Mesendoderm (in vitro differentiated cells): Measurements from ENCODE around the gene HAGHL.

ENCODE experiments used
- DNase-seq: peaks from one replicate; pipeline ENCODE4 v3.0.0; 2013
- H2AK5ac ChIP-seq: 2 replicates; pipeline ENCODE4 v1.6.1; 2013; ENCODE audit warnings: low read length, inconsistent platforms
- H2BK120ac ChIP-seq: 2 replicates; pipeline ENCODE4 v1.6.1; 2013; ENCODE audit warnings: low read depth, mild to moderate bottlenecking, low read length, moderate library complexity, mixed read lengths
- H2BK15ac ChIP-seq: replicated peaks from 2 replicates; pipeline ENCODE4 v1.6.1; 2013; ENCODE audit warnings: low read depth, mild to moderate bottlenecking, moderate library complexity
- H2BK5ac ChIP-seq: 2 replicates; pipeline ENCODE4 v1.6.1; 2013; ENCODE audit warnings: low read length, inconsistent platforms
- H3K18ac ChIP-seq: 2 replicates; pipeline ENCODE4 v1.6.1; 2013; ENCODE audit warnings: mild to moderate bottlenecking, low read length, mixed read lengths
- H3K23ac ChIP-seq: one replicate; pipeline ENCODE4 v1.6.1; 2013; ENCODE audit warnings: low read length
- H3K27ac ChIP-seq: 2 replicates; pipeline ENCODE4 v1.5.1; 2013; ENCODE audit warnings: low read depth, mild to moderate bottlenecking, inconsistent platforms, low read length, moderate library complexity
- H3K27me3 ChIP-seq: 2 replicates; pipeline ENCODE4 v1.6.1; 2013; ENCODE audit warnings: low read length, control low read depth, mild to moderate bottlenecking, inconsistent platforms; ENCODE audit not compliant: insufficient read depth, poor library complexity
- H3K36me3 ChIP-seq: 2 replicates; pipeline ENCODE4 v1.6.1; 2013; ENCODE audit warnings: low read length, inconsistent platforms; ENCODE audit not compliant: control insufficient read depth, insufficient read depth
- H3K4ac ChIP-seq: one replicate; pipeline ENCODE4 v1.6.1; 2013; ENCODE audit warnings: low read depth, mild to moderate bottlenecking, low read length, moderate library complexity
- H3K4me1 ChIP-seq: 2 replicates; pipeline ENCODE4 v1.6.1; 2013; ENCODE audit warnings: low read depth, low read length, inconsistent platforms; ENCODE audit not compliant: control insufficient read depth
- H3K4me2 ChIP-seq: 2 replicates; pipeline ENCODE4 v1.6.1; 2013; ENCODE audit warnings: low read length
- H3K4me3 ChIP-seq: 2 replicates; pipeline ENCODE4 v1.5.1; 2013; ENCODE audit warnings: mild to moderate bottlenecking, low read length
- H3K56ac ChIP-seq: one replicate; pipeline ENCODE4 v1.6.1; 2013; ENCODE audit warnings: low read length
- H3K79me1 ChIP-seq: 2 replicates; pipeline ENCODE4 v1.6.1; 2013; ENCODE audit warnings: low read length, inconsistent platforms
- H3K79me2 ChIP-seq: 2 replicates; pipeline ENCODE4 v1.6.1; 2013; ENCODE audit warnings: mild to moderate bottlenecking, low read length; ENCODE audit not compliant: control insufficient read depth, insufficient read depth
- H3K9ac ChIP-seq: 2 replicates; pipeline ENCODE4 v1.6.1; 2013; ENCODE audit warnings: low read length, inconsistent platforms
- H4K5ac ChIP-seq: one replicate; pipeline ENCODE4 v1.6.1; 2013; ENCODE audit warnings: low read length
- H4K8ac ChIP-seq: one replicate; pipeline ENCODE4 v1.6.1; 2013; ENCODE audit warnings: low read depth, mild to moderate bottlenecking, control low read depth, low read length, moderate library complexity
- WGBS: extraction: QIAGEN DNeasy Blood & Tissue Kit; methylation state at CpG from one replicate; pipeline ENCODE4 v1.1.7; 2013; ENCODE audit warnings: low lambda C conversion rate, missing lambda C conversion rate; ENCODE audit not compliant: insufficient coverage; ENCODE audit errors: extremely low coverage; 5-methylcytosine and 5-hydroxymethylcytosine counted together

The HAGHL gene

GRCh38 chr16:759110-759910 is 32.4 kb downstream of the HAGHL start:
- Histone ChIP-seq H3K4me1 (no peaks in the 10 kb centered on the region), H4K5ac (no peak overlapping the region), H2AK5ac (no peak overlapping the region), H3K27me3 (no peaks in the 10 kb centered on the region), H2BK120ac (no peak overlapping the region), H2BK5ac (no peak overlapping the region), H2BK15ac (no peak overlapping the region), H3K56ac (no peak overlapping the region), H3K27ac (no peak overlapping the region), H3K79me1 (no peaks in the 10 kb centered on the region), H3K23ac (no peak overlapping the region), H3K18ac (no peak overlapping the region), H4K8ac (no peak overlapping the region), H3K9ac (no peak overlapping the region), H3K79me2 (no peaks in the 10 kb centered on the region), H3K36me3 (no peaks in the 10 kb centered on the region), H3K4me2 (no peak overlapping the region), H3K4me3 (no peak overlapping the region), H3K4ac (no peak overlapping the region)
- no peak for DNase-seq
- no CpG with 5 or more reads among the region's 34 CpGs for WGBS

DNA sequence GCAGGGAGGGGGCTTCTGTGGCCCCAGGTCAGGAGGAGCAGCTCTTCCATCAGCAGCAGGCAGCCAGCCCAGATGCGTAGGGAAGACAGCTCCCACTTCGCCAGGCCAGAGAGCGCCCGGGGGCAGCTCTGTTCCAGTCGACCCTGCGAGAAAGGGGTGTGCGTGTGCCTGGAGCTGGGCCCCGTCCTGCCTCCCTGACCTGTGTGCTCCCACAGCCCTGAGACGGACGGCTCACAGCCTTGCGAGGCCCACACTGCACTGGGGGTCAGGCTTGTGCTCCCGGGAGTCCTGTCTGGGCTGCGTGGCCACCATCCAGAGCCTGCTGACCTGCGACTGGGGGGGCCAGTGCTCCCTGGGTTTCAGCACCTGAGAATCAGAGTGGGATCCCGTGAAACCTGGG is 33.2 kb downstream of the HAGHL start:
- no peak overlapping the region for H3K23ac ChIP-seq
- WGBS = no CpG with 5 or more reads among the region's 15 CpGs
- no peak overlapping the region for H2BK15ac ChIP-seq
- H4K8ac ChIP-seq = no peak overlapping the region
- H3K79me1 ChIP-seq = no peaks in the 10 kb centered on the region
- no peaks in the 10 kb centered on the region for H3K4me1 ChIP-seq
- H3K27me3 ChIP-seq = no peaks in the 10 kb centered on the region
- H3K4ac ChIP-seq = no peak overlapping the region
- H3K79me2 ChIP-seq = no peaks in the 10 kb centered on the region
- H3K4me2 ChIP-seq = no peak overlapping the region
- H3K18ac ChIP-seq = no peak overlapping the region
- H3K56ac ChIP-seq = no peak overlapping the region
- H3K9ac ChIP-seq = no peak overlapping the region
- DNase-seq = no peak
- H2BK5ac ChIP-seq = no peak overlapping the region
- no peak overlapping the region for H2AK5ac ChIP-seq
- H3K27ac ChIP-seq = no peak overlapping the region
- H4K5ac ChIP-seq = no peak overlapping the region
- H3K36me3 ChIP-seq = no peaks in the 10 kb centered on the region
- H2BK120ac ChIP-seq = no peak overlapping the region
- H3K4me3 ChIP-seq = no peak overlapping the region

GRCh38 chr16:760545-761343 is 33.8 kb downstream of the HAGHL start, which contains the start of gene MSLN:
MSLN (plus strand) TSS chr16:760734; CDS start chr16:762681, 1,947 bp downstream.
- Histone ChIP-seq H3K4me2 (no peak within 1 kb of the TSS), H3K4ac (no peak within 1 kb of the TSS), H4K5ac (no peak within 1 kb of the TSS), H3K18ac (no peak within 1 kb of the TSS), H2BK5ac (no peak within 1 kb of the TSS), H3K27ac (no peak within 1 kb of the TSS), H2AK5ac (no peak within 1 kb of the TSS), H3K23ac (no peak within 1 kb of the TSS), H3K4me3 (no peak within 1 kb of the TSS), H3K9ac (no peak within 1 kb of the TSS), H3K27me3 (no peaks in the 10 kb centered on the region), H3K79me2 (no peaks in the 10 kb centered on the region), H2BK120ac (no peak within 1 kb of the TSS), H3K36me3 (no peaks in the 10 kb centered on the region), H3K4me1 (no peaks in the 10 kb centered on the region), H4K8ac (no peak within 1 kb of the TSS), H3K79me1 (no peaks in the 10 kb centered on the region), H3K56ac (no peak within 1 kb of the TSS), H2BK15ac (no peak within 1 kb of the TSS)
- no CpG with 5 or more reads among the region's 37 CpGs for WGBS
- DNase-seq = no peak

DNA sequence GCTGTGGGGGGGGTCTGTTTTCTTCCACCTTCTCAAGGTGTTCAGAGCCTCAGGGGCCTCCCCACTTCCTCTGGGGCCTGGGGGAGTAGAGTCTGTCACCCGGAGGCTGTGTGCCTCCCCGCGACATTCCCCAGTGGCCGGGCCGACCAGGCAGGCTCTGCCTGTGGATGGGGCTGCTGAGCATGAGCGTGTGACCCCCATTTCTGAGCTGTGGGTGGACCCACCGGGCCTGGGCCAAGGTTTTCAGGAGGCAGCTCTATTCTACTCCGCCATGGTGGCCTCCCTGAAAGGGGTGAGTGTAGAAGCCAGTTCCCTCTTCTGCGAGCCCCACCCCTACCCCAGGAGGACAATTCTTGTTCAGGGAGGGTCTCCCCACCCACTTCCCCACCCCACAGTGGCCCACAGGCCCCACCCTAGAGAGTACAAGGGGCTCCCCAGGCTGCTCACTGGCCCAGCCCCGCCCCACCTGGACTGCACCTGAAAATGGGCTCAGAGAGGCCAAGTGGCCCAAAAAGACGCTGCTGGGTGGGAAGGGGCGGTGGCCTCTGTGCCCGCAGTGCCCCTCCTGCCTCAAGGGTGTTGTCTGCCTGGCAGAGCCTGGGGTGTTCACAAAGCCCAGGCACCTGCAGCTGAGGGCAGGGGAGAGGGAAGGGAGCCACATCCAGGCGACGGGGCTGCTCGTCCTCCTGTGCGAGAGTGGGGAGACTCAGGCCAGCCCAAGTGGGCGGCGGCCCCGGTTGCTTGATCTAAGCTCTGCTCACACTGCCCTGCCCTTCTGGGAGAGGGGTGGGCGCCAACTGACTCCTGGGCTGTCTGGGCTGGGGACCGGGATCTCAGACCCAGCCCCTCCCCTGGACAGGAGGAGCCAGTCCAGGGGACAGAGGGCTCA is 35.0 kb downstream of the HAGHL start:
- no peak overlapping the region for H2BK15ac ChIP-seq
- H4K8ac ChIP-seq = no peak overlapping the region
- no peak overlapping the region for H2BK120ac ChIP-seq
- no peak overlapping the region for H2BK5ac ChIP-seq
- no peak overlapping the region for H3K9ac ChIP-seq
- no peak overlapping the region for H3K18ac ChIP-seq
- H3K27ac ChIP-seq = no peak overlapping the region
- no peak overlapping the region for H3K4me2 ChIP-seq
- no peaks in the 10 kb centered on the region for H3K27me3 ChIP-seq
- H3K4me3 ChIP-seq = no peak overlapping the region
- H3K23ac ChIP-seq = no peak overlapping the region
- H3K79me1 ChIP-seq = no peaks in the 10 kb centered on the region
- H4K5ac ChIP-seq = no peak overlapping the region
- no peak for DNase-seq
- WGBS = no CpG with 5 or more reads among the region's 22 CpGs
- H3K56ac ChIP-seq = no peak overlapping the region
- H3K79me2 ChIP-seq = no peaks in the 10 kb centered on the region
- no peaks in the 10 kb centered on the region for H3K36me3 ChIP-seq
- H3K4ac ChIP-seq = no peak overlapping the region
- H2AK5ac ChIP-seq = no peak overlapping the region
- no peaks in the 10 kb centered on the region for H3K4me1 ChIP-seq

DNA sequence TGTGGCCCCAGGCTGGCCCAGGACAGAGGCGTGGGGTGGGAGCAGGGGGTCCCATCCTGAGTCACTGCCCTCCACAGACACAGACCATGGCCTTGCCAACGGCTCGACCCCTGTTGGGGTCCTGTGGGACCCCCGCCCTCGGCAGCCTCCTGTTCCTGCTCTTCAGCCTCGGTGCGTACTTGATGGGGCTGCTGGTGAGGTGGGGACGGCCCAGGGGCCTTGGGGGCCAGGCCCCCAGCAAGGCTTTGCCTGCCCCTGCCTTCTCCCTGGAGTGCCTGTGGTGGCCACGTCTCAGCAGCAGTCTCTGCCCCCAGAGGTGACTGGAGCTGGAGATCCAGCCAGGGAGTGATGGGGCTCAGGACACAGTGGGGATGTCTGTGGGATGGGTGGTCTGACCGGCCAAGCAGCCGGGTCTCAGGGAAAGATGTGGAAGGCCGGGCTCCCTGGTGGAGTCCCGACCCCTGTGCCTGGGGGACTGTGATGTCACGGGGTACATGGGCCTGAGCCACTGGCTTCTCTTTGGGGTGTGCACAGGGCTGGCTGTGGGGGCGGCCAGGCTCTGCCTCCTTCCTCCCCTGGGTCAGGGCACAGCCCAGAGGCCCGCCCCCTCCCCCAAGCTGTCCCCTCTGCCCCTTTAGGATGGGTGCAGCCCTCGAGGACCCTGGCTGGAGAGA is 35.8 kb downstream of the HAGHL start:
- no peak overlapping the region for H3K23ac ChIP-seq
- H3K4ac ChIP-seq = no peak overlapping the region

More for the DNA sequence above, 35.8 kb downstream of the HAGHL start:
- Histone ChIP-seq H2BK15ac (no peak overlapping the region), H2BK5ac (no peak overlapping the region), H3K79me1 (no peaks in the 10 kb centered on the region), H3K4me3 (no peak overlapping the region), H3K4me1 (no peaks in the 10 kb centered on the region), H3K18ac (no peak overlapping the region), H3K27me3 (no peaks in the 10 kb centered on the region), H4K5ac (no peak overlapping the region), H3K27ac (no peak overlapping the region), H3K36me3 (no peaks in the 10 kb centered on the region), H3K9ac (no peak overlapping the region), H4K8ac (no peak overlapping the region), H3K56ac (no peak overlapping the region), H3K4me2 (no peak overlapping the region), H2BK120ac (no peak overlapping the region), H2AK5ac (no peak overlapping the region), H3K79me2 (no peaks in the 10 kb centered on the region)
- WGBS = no CpG with 5 or more reads among the region's 17 CpGs
- DNase-seq = no peak
